ENCODE data around the gene ITGA3. TPM values are rescaled to one million over a fixed set of nuclear protein-coding genes. Genes with fewer than 3 reads are reported as not detected.

ITGA3 gene
- total and polyA plus RNA-seq, 10 donors, result 5.5 to 52.3 (median 32.8) TPM

DNA sequence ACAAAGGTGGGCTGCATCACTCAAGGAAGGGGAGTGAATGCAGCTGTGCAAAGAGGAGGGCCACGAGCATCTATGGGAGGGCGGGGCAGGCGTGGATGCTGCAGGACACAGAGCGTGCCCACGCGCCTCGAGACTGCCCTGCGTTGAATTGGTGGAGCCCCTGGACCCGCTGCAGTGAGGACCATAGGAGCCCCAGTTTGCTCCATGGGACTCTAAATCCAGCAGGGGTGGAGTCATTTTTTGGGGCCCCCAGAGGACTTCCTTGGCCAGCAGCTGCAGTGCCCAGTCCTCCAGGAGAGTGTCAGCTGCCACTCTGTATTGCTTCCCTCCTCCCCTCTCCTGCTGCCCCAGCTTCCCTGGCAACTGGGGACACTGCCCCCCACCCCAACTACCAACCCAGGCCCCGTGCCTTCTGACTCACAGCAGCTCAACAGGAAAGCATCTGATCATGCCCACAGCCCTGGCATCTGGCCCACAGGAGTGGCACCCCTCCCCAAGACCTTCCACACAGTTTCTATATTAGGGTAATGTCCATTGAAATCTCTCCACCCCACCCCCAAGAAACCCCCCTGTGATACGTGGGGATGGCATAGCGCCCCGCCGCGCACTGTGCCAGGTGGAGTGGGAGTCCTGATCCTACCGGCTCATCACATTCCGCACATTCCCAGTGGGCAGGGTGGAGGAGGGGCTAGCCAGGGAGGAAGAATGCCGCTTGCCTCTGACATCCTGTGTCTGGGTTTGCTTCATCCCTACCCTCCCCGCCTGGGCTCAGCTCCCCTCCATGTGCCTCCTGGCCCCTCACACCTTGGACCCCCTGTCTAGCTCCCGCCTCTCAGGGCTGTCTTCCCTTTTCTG is 27.8 kb upstream of the ITGA3 start:
- 46 to 59% (median 52%) methylated on average over 15 to 20 of the region's 20 CpGs for WGBS, 5 donors
- TF ChIP-seq, protein P1, sequence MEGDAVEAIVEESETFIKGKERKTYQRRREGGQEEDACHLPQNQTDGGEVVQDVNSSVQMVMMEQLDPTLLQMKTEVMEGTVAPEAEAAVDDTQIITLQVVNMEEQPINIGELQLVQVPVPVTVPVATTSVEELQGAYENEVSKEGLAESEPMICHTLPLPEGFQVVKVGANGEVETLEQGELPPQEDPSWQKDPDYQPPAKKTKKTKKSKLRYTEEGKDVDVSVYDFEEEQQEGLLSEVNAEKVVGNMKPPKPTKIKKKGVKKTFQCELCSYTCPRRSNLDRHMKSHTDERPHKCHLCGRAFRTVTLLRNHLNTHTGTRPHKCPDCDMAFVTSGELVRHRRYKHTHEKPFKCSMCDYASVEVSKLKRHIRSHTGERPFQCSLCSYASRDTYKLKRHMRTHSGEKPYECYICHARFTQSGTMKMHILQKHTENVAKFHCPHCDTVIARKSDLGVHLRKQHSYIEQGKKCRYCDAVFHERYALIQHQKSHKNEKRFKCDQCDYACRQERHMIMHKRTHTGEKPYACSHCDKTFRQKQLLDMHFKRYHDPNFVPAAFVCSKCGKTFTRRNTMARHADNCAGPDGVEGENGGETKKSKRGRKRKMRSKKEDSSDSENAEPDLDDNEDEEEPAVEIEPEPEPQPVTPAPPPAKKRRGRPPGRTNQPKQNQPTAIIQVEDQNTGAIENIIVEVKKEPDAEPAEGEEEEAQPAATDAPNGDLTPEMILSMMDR (IDR thresholded peaks at IDR 0.05 in 8 of 11, conservative IDR thresholded peaks at IDR 0.05 in 3 of 11), result no peak
- TF ChIP-seq POLR2AphosphoS5 (IDR thresholded peaks at IDR 0.05), result no peak
- TF ChIP-seq POLR2A (IDR thresholded peaks at IDR 0.05), result no peak

DNA sequence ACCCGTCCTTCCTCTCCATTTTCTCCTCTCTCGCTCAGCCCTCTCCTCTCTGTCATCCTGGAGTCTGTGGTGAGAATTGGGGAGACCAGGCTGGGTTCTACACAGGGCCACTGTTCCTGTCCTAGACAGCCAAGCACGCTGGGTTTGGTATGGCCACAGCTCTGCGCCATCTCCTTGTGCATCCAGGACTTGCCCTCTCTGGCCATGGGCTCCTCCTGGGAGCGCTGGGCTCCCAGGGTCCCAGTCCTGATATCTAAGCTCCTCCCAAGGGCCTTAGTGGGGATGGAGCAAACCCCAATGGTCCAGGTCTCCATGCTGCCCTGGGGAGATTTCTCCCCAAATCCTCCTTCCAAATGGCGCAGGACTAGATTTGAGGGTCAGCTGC is 27.2 kb upstream of the ITGA3 start:
- Histone ChIP-seq H3K4me3 (no peak overlapping the region), H3K27me3 (replicated peaks in 1 of 7) (peaks cover 0 to 38% (median 15%) of the 10 kb centered on the region in 7 donors), H3K36me3 (no peaks in the 10 kb centered on the region), H3K4me1 (peaks cover 6 to 20% (median 12%) of the 10 kb centered on the region in 6 donors), H3K27ac (no peak overlapping the region), H3K9me3 (no peaks in the 10 kb centered on the region)
- 65 to 74% (median 72%) methylated on average over 5 to 6 of the region's 6 CpGs for WGBS, 5 donors
- DNase-seq, result no peak
- intact Hi-C loops (cut with DNase I; ENCODE audit: low total_unique reads), result no loop called here
- TF ChIP-seq POLR2AphosphoS5 (IDR thresholded peaks at IDR 0.05) (no peak), POLR2A (IDR thresholded peaks at IDR 0.05) (no peak)
- TF ChIP-seq, protein P1 (IDR thresholded peaks at IDR 0.05 in 8 of 11, conservative IDR thresholded peaks at IDR 0.05 in 3 of 11), result no peak

More for the DNA sequence above, 27.8 kb upstream of the ITGA3 start:
- Histone ChIP-seq H3K27ac (peak overlapping the region in 1 of 8 donors; percentile 62), H3K27me3 (replicated peaks in 1 of 7) (peaks cover 0 to 38% (median 15%) of the 10 kb centered on the region in 7 donors), H3K9me3 (no peaks in the 10 kb centered on the region), H3K36me3 (no peaks in the 10 kb centered on the region), H3K4me3 (no peak overlapping the region), H3K4me1 (peaks cover 6 to 20% (median 12%) of the 10 kb centered on the region in 6 donors)
- no peak for DNase-seq
- intact Hi-C loops (cut with DNase I; ENCODE audit: low total_unique reads), result loop anchor here (2.0 kb wide), 1 partner anchor 59 kb away; no protein-coding TSS in a partner anchor

DNA sequence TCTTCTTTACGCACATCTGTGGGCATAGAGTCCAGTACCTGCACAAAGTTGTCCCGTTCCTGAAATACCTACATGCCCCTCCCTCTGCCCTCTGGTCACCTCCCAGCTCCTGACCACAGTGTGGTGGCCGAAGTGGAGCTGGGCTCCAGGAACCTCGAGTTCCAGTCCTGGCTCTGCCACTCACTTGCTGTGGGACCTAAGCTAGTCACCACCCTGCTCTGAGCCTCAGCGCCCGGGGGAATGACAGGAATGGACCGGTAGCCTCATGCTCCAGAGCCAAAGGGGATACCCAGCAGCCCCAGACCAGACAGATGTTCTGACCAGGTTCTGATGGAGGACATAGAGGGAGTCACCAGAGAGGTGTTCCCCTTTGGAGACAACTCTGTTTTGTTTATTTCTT is 26.7 kb upstream of the ITGA3 start:
- Histone ChIP-seq H3K36me3 (no peaks in the 10 kb centered on the region), H3K4me3 (no peak overlapping the region), H3K27me3 (replicated peaks in 1 of 7) (peaks cover 0 to 38% (median 15%) of the 10 kb centered on the region in 7 donors), H3K4me1 (peaks cover 6 to 20% (median 12%) of the 10 kb centered on the region in 6 donors), H3K9me3 (no peaks in the 10 kb centered on the region), H3K27ac (no peak overlapping the region)
- 91 to 98% (median 91%) methylated on average over 5 to 7 of the region's 7 CpGs for WGBS, 5 donors
- no peak for TF ChIP-seq POLR2AphosphoS5 (IDR thresholded peaks at IDR 0.05)
- TF ChIP-seq, protein P1 (IDR thresholded peaks at IDR 0.05 in 8 of 11, conservative IDR thresholded peaks at IDR 0.05 in 3 of 11), result no peak
- intact Hi-C loops (cut with DNase I; ENCODE audit: low total_unique reads), result no loop called here
- DNase-seq, result no peak

DNA sequence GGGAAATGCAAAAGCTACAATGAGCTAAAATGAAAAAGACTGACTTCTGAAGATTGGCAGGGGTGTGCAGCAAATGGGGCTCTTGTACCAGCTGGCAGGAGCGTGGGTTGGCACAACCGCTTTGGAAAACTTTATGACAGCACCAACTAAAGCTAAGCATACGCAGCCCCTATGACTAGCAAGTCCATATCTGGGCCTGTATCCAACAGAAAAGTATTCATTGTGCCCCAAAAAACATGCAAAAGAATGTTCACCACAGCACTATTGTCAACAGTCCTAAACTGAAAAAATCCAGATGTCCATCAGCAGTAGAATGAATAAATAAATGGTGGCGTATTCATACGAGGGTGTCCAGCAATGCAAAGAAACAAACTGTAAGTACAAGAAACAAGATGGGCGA is 22.6 kb upstream of the ITGA3 start:
- intact Hi-C loops (cut with DNase I; ENCODE audit: low total_unique reads), result no loop called here
- H3K4me3 ChIP-seq, result no peak overlapping the region
- peaks cover 0 to 31% (median 16%) of the 10 kb centered on the region in 6 donors for H3K4me1 ChIP-seq
- H3K27ac ChIP-seq, result peak overlapping the region in 2 of 8 donors; percentile 18 to 20
- H3K9me3 ChIP-seq, result no peaks in the 10 kb centered on the region
- DNase-seq, result no peak
- TF ChIP-seq POLR2A (IDR thresholded peaks at IDR 0.05), result no peak
- TF ChIP-seq POLR2AphosphoS5 (IDR thresholded peaks at IDR 0.05), result no peak
- TF ChIP-seq, protein P1 (IDR thresholded peaks at IDR 0.05 in 8 of 11, conservative IDR thresholded peaks at IDR 0.05 in 3 of 11), result no peak
- H3K36me3 ChIP-seq, result no peaks in the 10 kb centered on the region
- H3K27me3 ChIP-seq (replicated peaks in 1 of 7), result peaks cover 0 to 18% (median 2%) of the 10 kb centered on the region in 7 donors
- 73 to 84% (median 82%) methylated on average over 6 of the region's 6 CpGs for WGBS, 5 donors

Data from spleen (tissue), 11 donors.